SU-DHL-6 (cell line): ENCODE measurements around the gene SLC27A1.

Source experiments
- CTCF ChIP-seq: fragments of 200-600 bp; sonication (generic); IDR thresholded peaks from one replicate; pipeline ENCODE4 v1.5.1; 2017; ENCODE audit warnings: antibody characterized with exemption, mild to moderate bottlenecking, low read length, moderate library complexity; ENCODE audit not compliant: insufficient read depth, poor library complexity, severe bottlenecking
- EZH2phosphoT487 ChIP-seq: fragments of 200-600 bp; sonication (generic), shearing (Covaris generic); conservative IDR thresholded peaks from 2 replicates; pipeline ENCODE4 v1.6.1; 2018; ENCODE audit warnings: mild to moderate bottlenecking, antibody characterized with exemption, low read length, moderate library complexity, mixed read lengths

GRCh38 chr19:17469481-17470067, 750 bp upstream of the SLC27A1 start:
- TF ChIP-seq CTCF (no peak), EZH2phosphoT487 (no peak)
